GM20000 (cell line): Measurements from ENCODE around the gene RAD51AP2.
"Not testable (repeated sequence)": the region's sequence is repeated elsewhere in the genome, so short reads cannot be mapped to it uniquely, and the experiment has no call there.

Experiments
- DNase-seq: peaks from one replicate; pipeline ENCODE4 v3.0.0; 2012; ENCODE audit warnings: low spot score
- TF ChIP-seq, protein P1 (sequence below): IDR thresholded peaks from 2 replicates; pipeline ENCODE4 v1.5.1; 2012; ENCODE audit warnings: mild to moderate bottlenecking, control low read depth; ENCODE audit errors: extremely low read depth, missing control alignments

RAD51AP2 gene

DNA sequence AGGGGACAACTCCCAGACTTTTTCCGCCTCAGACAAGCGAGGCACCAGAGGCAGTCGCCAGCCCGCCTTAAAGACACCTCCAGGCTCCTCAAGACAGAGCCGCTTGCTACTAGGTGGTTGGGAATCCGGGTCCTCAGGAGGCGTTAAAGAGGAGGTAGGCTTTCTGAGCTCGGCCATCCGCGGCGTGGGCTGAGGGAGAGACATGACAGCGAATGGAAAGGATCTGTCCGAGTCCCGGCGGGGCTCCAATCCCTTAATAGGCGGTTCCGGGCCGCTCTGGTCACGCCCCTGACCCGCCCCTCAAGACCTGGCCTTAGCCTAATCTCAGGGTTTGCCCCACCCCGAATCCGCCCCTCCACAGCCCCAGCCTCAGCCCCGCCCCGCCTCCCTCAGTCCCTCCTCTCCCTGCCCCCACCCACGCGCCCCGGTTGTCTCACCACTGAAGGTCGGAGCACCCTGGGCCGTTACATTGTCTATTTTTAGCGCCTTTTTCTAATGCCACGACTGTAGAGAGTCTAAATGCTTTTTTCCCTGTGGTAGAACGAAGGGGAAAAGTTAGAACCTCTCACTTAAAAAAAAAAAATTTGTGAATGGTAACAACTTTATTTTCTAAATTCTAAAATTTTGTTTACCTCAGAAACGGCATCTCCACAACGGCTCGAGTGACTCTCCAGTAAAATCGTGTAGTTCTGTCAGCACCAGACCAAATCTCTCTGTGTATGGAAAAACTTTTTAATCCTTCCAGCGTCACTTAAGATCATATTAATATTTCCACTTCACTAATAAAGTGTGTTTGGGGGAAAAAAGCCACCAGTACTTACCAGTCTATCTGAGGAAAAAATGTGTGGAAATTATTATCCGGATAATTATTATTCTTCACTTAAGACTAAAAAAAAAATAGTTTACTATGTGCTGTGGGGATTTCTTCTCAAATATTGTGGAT, at the start of gene RAD51AP2:
Gene RAD51AP2 (minus strand): TSS at position 229 of the 943 bp plus-strand sequence. CDS start 25 bp downstream, at position 204.
- peak; percentile 83 for DNase-seq
- TF ChIP-seq, protein P1, sequence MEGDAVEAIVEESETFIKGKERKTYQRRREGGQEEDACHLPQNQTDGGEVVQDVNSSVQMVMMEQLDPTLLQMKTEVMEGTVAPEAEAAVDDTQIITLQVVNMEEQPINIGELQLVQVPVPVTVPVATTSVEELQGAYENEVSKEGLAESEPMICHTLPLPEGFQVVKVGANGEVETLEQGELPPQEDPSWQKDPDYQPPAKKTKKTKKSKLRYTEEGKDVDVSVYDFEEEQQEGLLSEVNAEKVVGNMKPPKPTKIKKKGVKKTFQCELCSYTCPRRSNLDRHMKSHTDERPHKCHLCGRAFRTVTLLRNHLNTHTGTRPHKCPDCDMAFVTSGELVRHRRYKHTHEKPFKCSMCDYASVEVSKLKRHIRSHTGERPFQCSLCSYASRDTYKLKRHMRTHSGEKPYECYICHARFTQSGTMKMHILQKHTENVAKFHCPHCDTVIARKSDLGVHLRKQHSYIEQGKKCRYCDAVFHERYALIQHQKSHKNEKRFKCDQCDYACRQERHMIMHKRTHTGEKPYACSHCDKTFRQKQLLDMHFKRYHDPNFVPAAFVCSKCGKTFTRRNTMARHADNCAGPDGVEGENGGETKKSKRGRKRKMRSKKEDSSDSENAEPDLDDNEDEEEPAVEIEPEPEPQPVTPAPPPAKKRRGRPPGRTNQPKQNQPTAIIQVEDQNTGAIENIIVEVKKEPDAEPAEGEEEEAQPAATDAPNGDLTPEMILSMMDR: no peak

DNA sequence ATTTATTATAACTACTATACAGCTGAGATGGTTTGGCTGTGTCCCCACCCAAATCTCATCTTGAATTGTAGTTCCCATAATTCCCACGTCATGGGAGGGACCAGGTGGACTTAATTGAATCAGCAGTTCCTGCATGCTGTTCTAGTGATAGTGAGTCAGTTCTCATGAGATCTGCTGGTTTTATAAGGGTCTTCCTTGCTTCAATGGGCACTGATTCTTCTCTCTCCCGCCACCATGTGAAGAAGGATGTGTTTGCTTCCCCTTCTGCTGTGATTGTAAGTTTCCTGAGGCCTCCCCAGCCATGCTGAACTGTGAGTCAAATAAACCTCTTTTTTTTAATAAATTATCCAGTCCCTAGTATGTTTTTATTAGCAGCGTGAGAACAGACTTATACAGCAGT, 47.5 kb upstream of the RAD51AP2 start:
- DNase-seq: not testable (repeated sequence)

DNA sequence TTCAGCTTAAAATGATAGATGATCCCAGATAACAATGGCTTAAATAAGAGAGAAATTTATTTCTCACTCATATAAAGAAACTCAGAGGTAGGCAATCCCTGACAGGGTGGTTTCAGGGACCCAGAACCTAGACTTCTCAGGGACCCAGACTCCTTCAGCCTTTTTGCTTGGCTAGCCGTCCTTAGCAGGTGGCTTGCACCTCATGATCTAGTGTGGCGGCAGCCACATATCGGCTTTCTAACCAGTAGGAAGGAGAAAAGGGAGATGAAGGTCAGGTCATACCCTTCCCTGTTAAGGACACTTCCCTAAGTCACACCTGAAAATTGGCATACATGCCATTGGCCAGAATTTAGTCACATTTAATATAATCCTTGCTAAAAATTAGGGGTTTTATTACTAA, 40.6 kb upstream of the RAD51AP2 start:
- TF ChIP-seq, protein P1: no peak
- no peak for DNase-seq

DNA sequence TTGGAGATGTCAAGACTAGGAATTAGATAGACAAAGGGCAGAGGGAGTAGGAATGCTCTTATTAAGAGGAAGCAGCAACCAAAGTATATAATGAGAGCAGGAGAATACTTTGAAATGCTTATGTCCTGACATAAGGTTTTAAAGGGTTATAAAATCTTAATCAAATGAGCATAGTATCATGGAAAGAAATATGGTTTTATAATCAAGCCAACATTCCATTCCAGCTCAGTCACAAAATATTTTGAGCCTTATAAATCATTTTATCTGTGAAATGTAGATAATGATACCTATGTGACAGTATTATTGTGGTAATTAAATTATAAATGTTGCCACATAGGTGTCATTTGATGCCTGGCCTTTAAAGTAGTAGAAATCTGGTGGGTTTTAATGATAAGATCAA, 39.8 kb upstream of the RAD51AP2 start:
- TF ChIP-seq, protein P1: no peak

DNA sequence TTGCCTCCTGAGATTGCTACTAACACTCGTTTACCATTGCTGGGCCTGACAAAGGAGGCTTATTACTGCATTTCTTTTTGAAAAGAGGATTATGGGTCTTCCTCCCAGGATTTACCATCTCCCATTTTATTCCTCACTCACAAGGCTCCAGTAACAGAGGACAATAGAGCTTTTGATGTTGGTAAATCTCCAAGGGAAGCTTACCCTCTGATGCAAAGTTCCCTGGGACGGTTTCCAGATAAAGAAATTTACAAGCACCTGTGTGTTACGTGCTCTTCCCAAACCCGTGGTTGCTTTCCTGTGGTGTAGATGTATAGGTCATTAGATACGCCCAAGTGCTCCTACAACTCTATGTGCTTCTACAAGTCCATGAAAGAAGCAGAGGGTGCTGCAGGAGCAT, 39.4 kb upstream of the RAD51AP2 start:
- DNase-seq: no peak
- TF ChIP-seq, protein P1: no peak

More for the DNA sequence above, 39.8 kb upstream of the RAD51AP2 start:
- no peak for DNase-seq

DNA sequence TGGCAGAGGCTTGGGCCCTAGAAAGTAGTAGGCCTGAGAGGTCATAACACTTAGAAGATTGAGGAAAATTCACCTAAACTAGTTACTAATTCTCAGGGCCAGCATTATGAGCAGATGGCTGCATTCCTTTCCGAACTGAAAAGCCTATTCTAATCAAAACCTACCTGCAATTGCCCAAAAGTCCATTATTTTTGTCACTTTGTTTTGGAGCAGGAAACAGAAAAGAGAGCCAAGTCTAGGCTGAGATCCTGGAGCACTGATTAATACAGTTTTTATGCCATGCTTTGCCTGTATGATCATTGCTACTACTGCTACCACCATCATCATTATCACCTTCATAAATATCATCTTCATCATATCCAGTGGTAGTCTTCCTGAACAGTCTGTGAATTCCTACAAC, 36.9 kb upstream of the RAD51AP2 start:
- no peak for DNase-seq

DNA sequence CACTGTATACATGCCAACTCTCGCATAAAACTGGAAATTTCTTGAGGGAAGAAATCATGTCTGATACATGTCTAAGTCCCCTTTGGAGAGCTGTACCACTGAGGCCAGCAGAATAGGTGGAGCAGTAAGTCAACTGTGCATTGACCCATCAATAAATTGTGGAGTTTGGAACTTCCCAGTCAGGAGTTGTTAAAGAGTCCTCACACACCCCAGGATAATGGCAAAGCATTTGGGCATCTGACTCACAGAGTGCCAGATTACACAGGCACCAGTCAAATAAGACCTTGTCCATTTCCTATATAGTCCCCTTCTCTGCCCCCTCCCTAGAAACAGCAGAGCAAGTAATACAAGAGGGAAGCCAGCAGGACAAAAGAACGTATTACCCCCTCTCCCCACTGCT, 32.7 kb upstream of the RAD51AP2 start:
- TF ChIP-seq, protein P1: no peak
- no peak for DNase-seq

More for the DNA sequence above, 36.9 kb upstream of the RAD51AP2 start:
- TF ChIP-seq, protein P1: no peak
